H1 (cell line): ENCODE data around the gene FASN. TPM values are rescaled to one million over a fixed set of nuclear protein-coding genes. Genes with fewer than 3 reads are reported as not detected.

Experiments
- CTCF ChIA-PET: fragments of 300-600 bp; sonication (Branson Sonifier 250); formaldehyde crosslinking; loops from one replicate; lab custom pipeline; 2021; ENCODE audit not compliant: partially characterized antibody; lab: Charles Lee
- POLR2A ChIA-PET: fragments of 300-600 bp; sonication (Branson Sonifier 250); formaldehyde crosslinking; loops from one replicate; lab custom pipeline; 2021; ENCODE audit warnings: inconsistent platforms; ENCODE audit not compliant: partially characterized antibody; lab: Charles Lee
- DNase-seq, 2 experiments: peaks; one replicate each; pipeline versions ENCODE4 v3.0.0 to v3.0.0-alpha.2; 2010 to 2022; ENCODE audit warnings: low spot score in 2 of 2, low read depth in 1 of 2, mixed read lengths in 1 of 2
- FAIRE-seq: peaks from 2 replicates; lab custom pipeline; 2011; peaks lifted over from hg19 to GRCh38; lab: Jason Lieb, UNC
- H2AFZ ChIP-seq: 2 replicates; pipeline ENCODE4 v1.8.1; 2012; ENCODE audit warnings: low read length, inconsistent platforms
- H2AK5ac ChIP-seq: 2 replicates; pipeline ENCODE4 v1.6.1; 2013; ENCODE audit warnings: low read depth, low read length
- H2BK120ac ChIP-seq: replicated peaks from 2 replicates; pipeline ENCODE3; 2013; ENCODE audit warnings: low read depth, low read length, inconsistent platforms
- H2BK12ac ChIP-seq: 2 replicates; pipeline ENCODE4 v1.6.1; 2013; ENCODE audit warnings: low read depth, low read length
- H2BK15ac ChIP-seq: 2 replicates; pipeline ENCODE4 v1.6.1; 2013; ENCODE audit warnings: low read length
- H2BK20ac ChIP-seq: 2 replicates; pipeline ENCODE4 v1.6.1; 2013; ENCODE audit warnings: low read length
- H2BK5ac ChIP-seq: 2 replicates; pipeline ENCODE4 v1.6.1; 2013; ENCODE audit warnings: low read depth, low read length
- H3K14ac ChIP-seq: 2 replicates; pipeline ENCODE4 v1.6.1; 2013; ENCODE audit warnings: inconsistent platforms; ENCODE audit not compliant: insufficient read length
- H3K18ac ChIP-seq: 2 replicates; pipeline ENCODE4 v1.6.1; 2013; ENCODE audit warnings: low read length; ENCODE audit errors: extremely low read depth
- H3K23ac ChIP-seq: 2 replicates; pipeline ENCODE4 v1.6.1; 2013; ENCODE audit warnings: inconsistent platforms; ENCODE audit not compliant: insufficient read length
- H3K23me2 ChIP-seq: 2 replicates; pipeline ENCODE4 v1.6.1; 2013; ENCODE audit warnings: low read depth, low read length
- H3K27ac ChIP-seq: 2 replicates; pipeline ENCODE4 v1.6.1; 2011; ENCODE audit warnings: low read depth, low read length, inconsistent platforms
- H3K27me3 ChIP-seq, 4 experiments: replicated peaks in 1 of 4; 1 replicate in 1 of 4; 2 replicates in 3 of 4; pipeline versions ENCODE4 v1.6.1 to v1.8.1; 2011 to 2013; ENCODE audit warnings: low read length in 3 of 4, mild to moderate bottlenecking in 3 of 4, inconsistent platforms in 2 of 4, mixed read lengths in 2 of 4, moderate library complexity in 1 of 4; ENCODE audit not compliant: control insufficient read depth in 3 of 4, insufficient read depth in 3 of 4; ENCODE audit errors: extremely low read depth in 1 of 4
- H3K36me3 ChIP-seq, 4 experiments: 2 replicates each; pipeline versions ENCODE4 v1.6.1 to v1.8.1; 2011 to 2013; ENCODE audit warnings: mild to moderate bottlenecking in 4 of 4, low read length in 3 of 4, moderate library complexity in 2 of 4, control low read depth in 1 of 4, inconsistent platforms in 1 of 4; ENCODE audit not compliant: insufficient read depth in 4 of 4, control insufficient read depth in 2 of 4
- H3K4ac ChIP-seq: replicated peaks from 2 replicates; pipeline ENCODE3; 2013; ENCODE audit warnings: low read length, low read depth, mixed read lengths, inconsistent platforms; ENCODE audit not compliant: insufficient read length
- H3K4me1 ChIP-seq, 4 experiments: replicated peaks in 1 of 4; 1 replicate in 1 of 4; 2 replicates in 3 of 4; pipeline versions ENCODE4 v1.6.1 to v1.8.1; 2011 to 2013; ENCODE audit warnings: low read length in 3 of 4, inconsistent platforms in 2 of 4, mixed read lengths in 1 of 4; ENCODE audit not compliant: insufficient read depth in 4 of 4, control insufficient read depth in 3 of 4
- H3K4me2 ChIP-seq, 2 experiments: 2 replicates each; pipeline versions ENCODE4 v1.6.1 to v1.8.1; 2011 to 2013; ENCODE audit warnings: low read depth in 2 of 2, low read length in 2 of 2, control low read depth in 1 of 2, inconsistent platforms in 1 of 2, mild to moderate bottlenecking in 1 of 2; ENCODE audit not compliant: insufficient read depth in 1 of 2
- H3K4me3 ChIP-seq, 4 experiments: fragments of 200-600, 300-600 bp in 1 of 4; sonication (generic), shearing (Covaris generic), sonication (Bioruptor Twin) in 1 of 4; 2 replicates each; pipeline versions ENCODE4 v1.5.1 to v1.8.1; 2011 to 2016; ENCODE audit warnings: low read length in 4 of 4, low read depth in 3 of 4, control low read depth in 2 of 4, inconsistent platforms in 2 of 4, mild to moderate bottlenecking in 2 of 4, mixed read lengths in 1 of 4, moderate library complexity in 1 of 4; ENCODE audit not compliant: insufficient read depth in 2 of 4; ENCODE audit errors: extremely low read depth in 1 of 4
- H3K56ac ChIP-seq: replicated peaks from 2 replicates; pipeline ENCODE3; 2013; ENCODE audit warnings: low read depth, mild to moderate bottlenecking, mixed read lengths, low read length, inconsistent platforms; ENCODE audit not compliant: insufficient read length
- H3K79me1 ChIP-seq: 2 replicates; pipeline ENCODE4 v1.6.1; 2013; ENCODE audit warnings: low read depth, low read length, control low read depth
- H3K79me2 ChIP-seq, 2 experiments: 2 replicates each; pipeline versions ENCODE4 v1.6.1 to v1.8.1; 2012 to 2013; ENCODE audit warnings: low read length in 2 of 2, mild to moderate bottlenecking in 2 of 2, inconsistent platforms in 1 of 2; ENCODE audit not compliant: insufficient read depth in 2 of 2, control insufficient read depth in 1 of 2
- H3K9ac ChIP-seq, 4 experiments: replicated peaks in 1 of 4; 1 replicate in 1 of 4; 2 replicates in 3 of 4; pipeline versions ENCODE4 v1.6.1 to v1.8.1; 2011 to 2013; ENCODE audit warnings: low read depth in 3 of 4, low read length in 3 of 4, control low read depth in 2 of 4, mild to moderate bottlenecking in 2 of 4, moderate library complexity in 2 of 4, inconsistent platforms in 1 of 4; ENCODE audit errors: extremely low read depth in 1 of 4
- H3K9me3 ChIP-seq, 2 experiments: 2 replicates each; pipeline versions ENCODE4 v1.6.1 to v1.8.1; 2012 to 2013; ENCODE audit warnings: mild to moderate bottlenecking in 2 of 2, moderate library complexity in 2 of 2, control low read depth in 1 of 2, inconsistent platforms in 1 of 2, low read depth in 1 of 2, low read length in 1 of 2, mixed read lengths in 1 of 2; ENCODE audit not compliant: insufficient read depth in 2 of 2
- H4K20me1 ChIP-seq, 2 experiments: replicated peaks in 1 of 2; 2 replicates each; pipeline versions ENCODE3 to v1.8.1; 2011 to 2013; ENCODE audit warnings: inconsistent platforms in 2 of 2, low read length in 2 of 2, mild to moderate bottlenecking in 1 of 2; ENCODE audit not compliant: insufficient read depth in 2 of 2, control insufficient read depth in 1 of 2
- H4K5ac ChIP-seq: 2 replicates; pipeline ENCODE4 v1.6.1; 2013; ENCODE audit warnings: low read length, low read depth, mixed read lengths, inconsistent platforms; ENCODE audit not compliant: insufficient read length
- H4K8ac ChIP-seq: 2 replicates; pipeline ENCODE4 v1.8.0; 2013; ENCODE audit warnings: mild to moderate bottlenecking, moderate library complexity, low read length, inconsistent platforms; ENCODE audit not compliant: insufficient read depth; ENCODE audit errors: extremely low read depth
- H4K91ac ChIP-seq: replicated peaks from 2 replicates; pipeline ENCODE3; 2013; ENCODE audit warnings: low read length, mixed read lengths, inconsistent platforms; ENCODE audit not compliant: insufficient read length
- ASH2L ChIP-seq: fragments of 200-600, 300-600 bp; sonication (generic); IDR thresholded peaks from one replicate; pipeline ENCODE4 v1.7.1; 2017; ENCODE audit warnings: low read length
- CHD2 ChIP-seq: IDR thresholded peaks from 2 replicates; pipeline ENCODE4 v1.6.1; 2012; ENCODE audit warnings: low read length, improper control_type of control experiment
- CTBP2 ChIP-seq: IDR thresholded peaks from 2 replicates; pipeline ENCODE4 v1.7.0; 2011; ENCODE audit warnings: borderline replicate concordance, mild to moderate bottlenecking, moderate library complexity, mixed read lengths, low read length; ENCODE audit not compliant: insufficient read depth, insufficient read length
- EP300 ChIP-seq, 2 experiments: IDR thresholded peaks; 1 replicate in 1 of 2; 2 replicates in 1 of 2; pipeline ENCODE4 v1.6.1; 2011 to 2012; ENCODE audit warnings: low read depth in 2 of 2, low read length in 2 of 2, mild to moderate bottlenecking in 2 of 2, borderline replicate concordance in 1 of 2, inconsistent platforms in 1 of 2, moderate library complexity in 1 of 2
- GTF2F1 ChIP-seq: IDR thresholded peaks from 2 replicates; pipeline ENCODE4 v1.6.1; 2012; ENCODE audit warnings: low read depth, low read length, improper control_type of control experiment, borderline replicate concordance
- JUN ChIP-seq: IDR thresholded peaks from 2 replicates; pipeline ENCODE4 v1.6.1; 2011; ENCODE audit warnings: low read depth, mild to moderate bottlenecking, improper control_type of control experiment, low read length
- PHF8 ChIP-seq: fragments of 200-600 bp; sonication (generic); conservative IDR thresholded peaks from 2 replicates; pipeline ENCODE4 v1.7.1; 2012; ENCODE audit warnings: low read depth, mild to moderate bottlenecking, inconsistent platforms, low read length, moderate library complexity
- RFX5 ChIP-seq: IDR thresholded peaks from 2 replicates; pipeline ENCODE4 v1.6.1; 2011; ENCODE audit warnings: low read depth, low read length, improper control_type of control experiment, borderline replicate concordance
- SIX5 ChIP-seq: IDR thresholded peaks from 2 replicates; pipeline ENCODE4 v1.6.1; 2011; ENCODE audit warnings: mild to moderate bottlenecking, low read depth, low read length
- SP1 ChIP-seq: IDR thresholded peaks from 2 replicates; pipeline ENCODE4 v1.6.1; 2011; ENCODE audit warnings: low read depth, low read length
- SP4 ChIP-seq: IDR thresholded peaks from 2 replicates; pipeline ENCODE4 v1.6.1; 2012; ENCODE audit warnings: low read length, inconsistent platforms
- TAF1 ChIP-seq: IDR thresholded peaks from 2 replicates; pipeline ENCODE4 v1.6.1; 2011; ENCODE audit warnings: mild to moderate bottlenecking, low read depth, low read length
- WGBS, 2 experiments: shearing (Covaris generic) in 1 of 2; methylation state at CpG; one replicate each; pipeline versions ENCODE4 v1.1.6 to v1.1.7; 2013 to 2015; ENCODE audit warnings: low lambda C conversion rate in 2 of 2, mixed read lengths in 2 of 2, inconsistent platforms in 1 of 2, low coverage in 1 of 2, missing lambda C conversion rate in 1 of 2; ENCODE audit not compliant: insufficient replicate concordance in 2 of 2, insufficient coverage in 1 of 2, insufficient read length in 1 of 2; ENCODE audit errors: extremely low coverage in 1 of 2, missing lambda C conversion rate in 1 of 2; 5-methylcytosine and 5-hydroxymethylcytosine counted together
- polyA plus RNA-seq, 7 experiments: library from polyadenylated mRNA; depleted of rRNA in 3 of 7; stranded (reverse) in 5 of 7; unstranded in 2 of 7; fragments of >200 nt in 5 of 7; fragments of 200-250 nt in 2 of 7; gene quantifications; 1 replicate in 5 of 7; 2 replicates in 1 of 7; 4 replicates in 1 of 7; pipeline versions ENCODE4 v1.2.1 to v1.2.3, GENCODE V29; 2011 to 2013; ENCODE audit warnings: missing spikeins in 2 of 7, mixed read lengths in 2 of 7
- total RNA-seq: library from RNA; stranded (reverse); fragmentation: NEBNext Ultra II Directional; extraction: Animal tissue kit (Norgen Biotek cat#: 25700); gene quantifications from 2 replicates; pipeline ENCODE4 v1.2.1, GENCODE V29; 2021

FASN gene
- total and polyA plus RNA-seq, 2 of the 8 experiments (the other 6 are each of a cell fraction or from before 2014, with no cell fraction given) = 143 to 561 TPM

DNA sequence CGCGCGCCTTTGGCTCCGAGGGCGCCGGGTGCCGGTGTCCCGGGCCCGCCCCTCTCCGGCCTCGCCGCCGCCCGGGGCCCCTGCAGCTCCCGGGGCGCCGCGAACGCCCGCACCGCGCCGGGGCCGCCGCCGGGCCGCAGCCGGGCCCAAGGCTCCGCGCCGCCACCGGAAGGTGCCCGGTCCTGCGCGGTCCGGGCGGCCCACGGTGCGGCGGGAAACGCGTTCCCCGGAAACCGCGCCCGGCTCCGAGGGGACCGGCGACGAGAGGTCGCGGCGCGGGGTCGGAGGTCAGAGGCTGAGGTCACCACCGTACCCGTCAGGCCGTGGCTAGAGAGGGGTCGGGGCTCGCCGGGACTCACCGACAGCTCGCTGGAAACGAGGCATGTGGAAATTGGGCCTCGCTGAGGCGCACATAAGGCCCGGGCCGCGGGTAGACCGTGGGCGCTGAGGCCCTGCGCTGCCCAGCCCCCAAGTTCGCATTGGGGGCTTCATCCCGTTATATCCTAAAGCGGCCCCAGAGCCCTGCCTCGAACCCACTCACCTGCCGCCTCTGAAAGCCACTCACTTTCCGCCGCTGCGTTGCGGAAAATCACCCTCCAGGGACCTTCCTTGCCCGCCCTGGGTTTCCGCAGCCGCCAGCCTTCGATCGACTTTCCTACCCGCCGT, 32.3 kb downstream of the FASN start, which contains the start of gene DUS1L:
Gene DUS1L (minus strand): TSS at position 167 of the 666 bp plus-strand sequence. CDS start 745 bp downstream, outside the sequence.
- Histone ChIP-seq H3K36me3 (peaks cover 2 to 12% (median 9%) of the 10 kb centered on the region in 4 experiments; a peak in 5 of 8 replicates), H3K4me1 (peaks cover 0 to 10% (median 5%) of the 10 kb centered on the region in 4 experiments; a peak in 5 of 7 replicates), H3K79me1 (peaks cover 5% of the 10 kb centered on the region; the same call in 1 of the 2 replicates), H3K4ac (no peak within 1 kb of the TSS), H3K79me2 (no peaks in the 10 kb centered on the region), H3K27ac (no peak within 1 kb of the TSS), H4K8ac (peak within 1 kb of the TSS; percentile 97), H2BK20ac (no peak within 1 kb of the TSS), H3K56ac (peak within 1 kb of the TSS; percentile 46), H3K9me3 (no peaks in the 10 kb centered on the region), H3K14ac (no peak within 1 kb of the TSS), H3K23ac (no peak within 1 kb of the TSS), H3K27me3 (no peaks in the 10 kb centered on the region), H2BK15ac (no peak within 1 kb of the TSS), H4K91ac (peak within 1 kb of the TSS; percentile 81), H3K9ac (peak within 1 kb of the TSS; percentile 4 to 93 (median 58); a peak in 6 of 7 replicates), H2AFZ (peak within 1 kb of the TSS; percentile 74; the same call in 1 of the 2 replicates), H3K23me2 (peaks cover 8% of the 10 kb centered on the region; the same call in 1 of the 2 replicates), H3K4me2 (peak within 1 kb of the TSS; percentile 37 to 79), H2BK5ac (no peak within 1 kb of the TSS), H3K18ac (peak within 1 kb of the TSS; percentile 90), H2AK5ac (no peak within 1 kb of the TSS), H3K4me3 (peak within 1 kb of the TSS; percentile 53 to 93 (median 77)), H4K20me1 (peaks cover 0 to 3% of the 10 kb centered on the region in 2 experiments), H2BK12ac (no peak within 1 kb of the TSS), H2BK120ac (no peak within 1 kb of the TSS), H4K5ac (peak within 1 kb of the TSS; percentile 88)
- DNase-seq (peak in 1 of 2 experiments; percentile 85), FAIRE-seq (no peak)
- ChIA-PET POLR2A (interaction anchor here (0.7 to 16.2 kb wide), 15 partner anchors 10 to 140 kb away, joined by 3 to 161 read pairs (median 4); partner anchors contain the start of genes FASN, GPS1 and RFNG), CTCF (interaction anchor here (0.7 to 4.3 kb wide), 11 partner anchors 10 to 45 kb away, joined by 3 to 21 read pairs (median 3); partner anchors contain the start of genes DCXR, FASN and RAC3)
- 30% methylated on average over 35 of the region's 88 CpGs; no CpG with 5 or more reads in 1 of the 2 experiments for WGBS, 2 experiments
- TF ChIP-seq SP1 (no peak), GTF2F1 (0 out of 2 replicates have a peak, but pooled peaks have one; percentile 29), RFX5 (no peak), ASH2L (peak; percentile 70), PHF8 (peak; percentile 66; the same call in 1 of the 2 replicates), SP4 (peak; percentile 54; the same call in 1 of the 2 replicates), CHD2 (peak; percentile 73), JUN (0 out of 2 replicates have a peak, but pooled peaks have one; percentile 44), SIX5 (peak; percentile 16; the same call in 1 of the 2 replicates), TAF1 (peak; percentile 90), CTBP2 (peak; percentile 58), EP300 (IDR thresholded peaks at IDR 0.05; ENCODE audit: borderline replicate concordance in 1 of 2, low read depth in 2 of 2, low read length in 2 of 2) (peak; percentile 17 to 60; a peak in 2 of 3 replicates)
